ENCODE data around the gene GALT.

GALT gene

DNA sequence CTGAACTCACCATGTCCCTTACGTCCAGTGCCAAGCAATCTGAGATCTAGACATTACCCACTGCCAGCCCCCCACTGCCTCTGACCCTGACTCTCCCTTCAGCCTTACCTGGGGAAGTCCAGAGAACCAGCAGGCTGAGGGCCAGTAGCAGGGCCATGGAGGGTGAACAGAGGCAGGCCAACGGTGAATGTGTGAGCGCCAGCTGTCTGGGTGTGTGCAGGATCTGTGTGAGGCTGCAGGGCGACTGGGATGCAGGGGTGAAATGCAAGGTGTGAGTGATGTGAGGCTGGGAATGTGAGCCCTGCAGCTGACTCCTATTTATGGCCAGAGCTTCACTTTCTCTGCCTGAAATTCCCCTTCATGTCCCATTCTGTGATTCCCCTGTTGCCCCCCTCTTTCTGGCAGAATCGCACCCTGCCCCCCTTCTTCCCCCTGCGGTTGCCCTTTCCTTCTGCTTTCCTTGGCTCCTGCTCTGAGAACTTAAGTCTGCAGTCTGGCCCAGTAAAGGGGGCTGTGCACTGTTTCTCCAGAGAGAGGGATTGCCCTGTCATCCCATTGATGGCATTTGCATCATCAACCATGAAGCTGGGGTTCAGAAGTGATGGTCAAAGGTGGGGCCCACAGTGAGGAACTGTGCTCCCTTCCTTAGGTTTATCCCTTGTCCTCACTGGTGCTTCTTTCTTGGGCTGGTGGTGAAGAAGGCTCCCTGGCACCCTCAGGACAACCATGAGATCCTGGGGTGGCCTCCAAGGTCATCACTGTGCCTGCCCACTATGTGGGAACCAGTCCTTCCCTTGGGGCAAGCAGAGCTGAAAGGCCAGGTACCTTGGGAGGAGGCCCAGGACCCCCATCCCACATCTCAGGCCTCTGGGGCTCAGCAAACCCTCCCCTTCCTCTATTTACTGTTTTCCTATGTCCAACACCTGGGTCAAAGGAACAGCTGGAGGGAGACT is 44.8 kb downstream of the GALT start, which contains the start of gene CCL19:
Gene CCL19, minus strand, starts transcription at position 294 of the 953 bp plus-strand sequence. Its CDS starts 137 bp downstream, at position 157.
- Histone ChIP-seq H3K9me3 (ENCODE audit: control insufficient read depth, insufficient read depth, low read length) (no peaks in the 10 kb centered on the region), H3K27me3 (ENCODE audit: control insufficient read depth, low read length) (peaks cover 5% of the 10 kb centered on the region; the same call in 1 of the 2 replicates), H3K9me2 (replicated peaks; ENCODE audit: control insufficient read depth, low read length) (no peaks in the 10 kb centered on the region), H3K4me2 (ENCODE audit: low read length) (no peak within 1 kb of the TSS), H3K27ac (ENCODE audit: low read depth, low read length) (no peak within 1 kb of the TSS), H3K79me2 (ENCODE audit: control insufficient read depth, low read length) (no peaks in the 10 kb centered on the region), H3K4me3 (ENCODE audit: low read length) (no peak within 1 kb of the TSS), H3K4me1 (ENCODE audit: control insufficient read depth, low read length) (no peaks in the 10 kb centered on the region), H3F3A (ENCODE audit: control insufficient read depth, insufficient read depth) (no peaks in the 10 kb centered on the region), H4K20me1 (ENCODE audit: control insufficient read depth, insufficient read depth, low read depth, low read length) (no peaks in the 10 kb centered on the region), H3K36me3 (ENCODE audit: control insufficient read depth, low read length) (no peaks in the 10 kb centered on the region)
- TF ChIP-seq, protein P1, sequence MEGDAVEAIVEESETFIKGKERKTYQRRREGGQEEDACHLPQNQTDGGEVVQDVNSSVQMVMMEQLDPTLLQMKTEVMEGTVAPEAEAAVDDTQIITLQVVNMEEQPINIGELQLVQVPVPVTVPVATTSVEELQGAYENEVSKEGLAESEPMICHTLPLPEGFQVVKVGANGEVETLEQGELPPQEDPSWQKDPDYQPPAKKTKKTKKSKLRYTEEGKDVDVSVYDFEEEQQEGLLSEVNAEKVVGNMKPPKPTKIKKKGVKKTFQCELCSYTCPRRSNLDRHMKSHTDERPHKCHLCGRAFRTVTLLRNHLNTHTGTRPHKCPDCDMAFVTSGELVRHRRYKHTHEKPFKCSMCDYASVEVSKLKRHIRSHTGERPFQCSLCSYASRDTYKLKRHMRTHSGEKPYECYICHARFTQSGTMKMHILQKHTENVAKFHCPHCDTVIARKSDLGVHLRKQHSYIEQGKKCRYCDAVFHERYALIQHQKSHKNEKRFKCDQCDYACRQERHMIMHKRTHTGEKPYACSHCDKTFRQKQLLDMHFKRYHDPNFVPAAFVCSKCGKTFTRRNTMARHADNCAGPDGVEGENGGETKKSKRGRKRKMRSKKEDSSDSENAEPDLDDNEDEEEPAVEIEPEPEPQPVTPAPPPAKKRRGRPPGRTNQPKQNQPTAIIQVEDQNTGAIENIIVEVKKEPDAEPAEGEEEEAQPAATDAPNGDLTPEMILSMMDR (IDR thresholded peaks at IDR 0.05; ENCODE audit: low read depth, low read length, poor library complexity, severe bottlenecking), result no peak
- TF ChIP-seq EZH2phosphoT487 (IDR thresholded peaks at IDR 0.05; ENCODE audit: borderline replicate concordance, low read length), result no peak

DNA sequence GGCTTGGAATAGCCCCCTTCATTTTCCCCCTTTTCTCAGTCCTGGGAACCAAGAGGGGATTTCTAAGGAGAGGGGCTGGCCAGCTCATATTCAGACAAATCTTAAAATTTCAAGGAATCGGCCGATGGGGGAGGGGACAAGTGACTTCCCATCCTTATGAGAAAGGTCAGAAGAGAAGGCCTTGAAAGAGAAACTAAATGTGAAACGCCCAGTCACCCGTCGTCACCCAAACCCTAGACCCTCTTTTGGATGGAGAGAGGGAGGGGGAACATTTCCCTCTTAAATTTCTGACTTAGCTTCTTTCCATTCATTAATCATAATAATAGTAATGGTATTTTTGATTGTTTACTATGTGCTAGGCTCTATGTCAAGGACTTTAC is 45.5 kb downstream of the GALT start:
- TF ChIP-seq, protein P1 (IDR thresholded peaks at IDR 0.05; ENCODE audit: low read depth, low read length, poor library complexity, severe bottlenecking), result no peak
- no peaks in the 10 kb centered on the region for H3K36me3 ChIP-seq (ENCODE audit: control insufficient read depth, low read length)

DNA sequence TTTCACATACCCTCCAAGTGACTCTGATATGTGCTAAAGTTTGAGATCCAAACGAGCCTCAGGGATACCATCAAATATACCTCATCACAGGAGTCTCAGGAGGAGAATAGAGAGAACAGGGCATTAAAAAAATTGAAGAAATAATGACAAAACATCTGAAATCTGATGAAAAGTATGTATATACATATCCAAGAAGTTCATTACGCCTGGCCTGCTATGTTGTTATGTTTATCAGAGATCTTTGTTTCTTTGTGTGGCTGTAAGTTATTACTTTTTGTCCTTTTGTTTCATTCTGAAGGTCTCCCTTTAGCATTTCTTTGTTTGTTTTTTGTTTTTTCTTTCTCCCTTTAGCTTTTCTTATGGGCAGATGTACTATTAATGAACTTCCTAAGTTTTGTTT is 47.1 kb downstream of the GALT start:
- Histone ChIP-seq H3K9me3 (ENCODE audit: control insufficient read depth, insufficient read depth, low read length) (no peaks in the 10 kb centered on the region), H3K27me3 (ENCODE audit: control insufficient read depth, low read length) (peaks cover 5% of the 10 kb centered on the region; the same call in 1 of the 2 replicates), H3K9me2 (replicated peaks; ENCODE audit: control insufficient read depth, low read length) (no peaks in the 10 kb centered on the region), H4K20me1 (ENCODE audit: control insufficient read depth, insufficient read depth, low read depth, low read length) (no peaks in the 10 kb centered on the region), H3K4me1 (ENCODE audit: control insufficient read depth, low read length) (no peaks in the 10 kb centered on the region), H3K4me3 (ENCODE audit: low read length) (no peak overlapping the region), H3F3A (ENCODE audit: control insufficient read depth, insufficient read depth) (no peaks in the 10 kb centered on the region), H3K36me3 (ENCODE audit: control insufficient read depth, low read length) (no peaks in the 10 kb centered on the region), H3K79me2 (ENCODE audit: control insufficient read depth, low read length) (no peaks in the 10 kb centered on the region), H3K4me2 (ENCODE audit: low read length) (no peak overlapping the region), H3K27ac (ENCODE audit: low read depth, low read length) (no peak overlapping the region)
- no peak for TF ChIP-seq EZH2phosphoT487 (IDR thresholded peaks at IDR 0.05; ENCODE audit: borderline replicate concordance, low read length)
- TF ChIP-seq, protein P1 (IDR thresholded peaks at IDR 0.05; ENCODE audit: low read depth, low read length, poor library complexity, severe bottlenecking), result no peak

More for the DNA sequence above, 45.5 kb downstream of the GALT start:
- no peaks in the 10 kb centered on the region for H4K20me1 ChIP-seq (ENCODE audit: control insufficient read depth, insufficient read depth, low read depth, low read length)
- no peaks in the 10 kb centered on the region for H3K4me1 ChIP-seq (ENCODE audit: control insufficient read depth, low read length)
- H3K27me3 ChIP-seq (ENCODE audit: control insufficient read depth, low read length), result peaks cover 5% of the 10 kb centered on the region; the same call in 1 of the 2 replicates
- no peak overlapping the region for H3K4me2 ChIP-seq (ENCODE audit: low read length)
- no peaks in the 10 kb centered on the region for H3K9me3 ChIP-seq (ENCODE audit: control insufficient read depth, insufficient read depth, low read length)
- H3F3A ChIP-seq (ENCODE audit: control insufficient read depth, insufficient read depth), result no peaks in the 10 kb centered on the region
- no peaks in the 10 kb centered on the region for H3K79me2 ChIP-seq (ENCODE audit: control insufficient read depth, low read length)
- H3K9me2 ChIP-seq (replicated peaks; ENCODE audit: control insufficient read depth, low read length), result no peaks in the 10 kb centered on the region
- no peak overlapping the region for H3K27ac ChIP-seq (ENCODE audit: low read depth, low read length)
- no peak overlapping the region for H3K4me3 ChIP-seq (ENCODE audit: low read length)

All from DOHH2 (cell line).